ENCODE measurements around the gene DLG2. TPM values are rescaled to one million over a fixed set of nuclear protein-coding genes. Genes with fewer than 3 reads are reported as not detected.
A peak's percentile ranks its signal among the peaks of the same experiment; 100 is the strongest.

The DLG2 gene
- total RNA-seq, 1 experiment from 2014 or later: not detected

GRCh38 chr11:84833488-84834088 is 793.6 kb downstream of the DLG2 start:
- DNase-seq (ENCODE audit: low read depth, low spot score): no peak

DNA sequence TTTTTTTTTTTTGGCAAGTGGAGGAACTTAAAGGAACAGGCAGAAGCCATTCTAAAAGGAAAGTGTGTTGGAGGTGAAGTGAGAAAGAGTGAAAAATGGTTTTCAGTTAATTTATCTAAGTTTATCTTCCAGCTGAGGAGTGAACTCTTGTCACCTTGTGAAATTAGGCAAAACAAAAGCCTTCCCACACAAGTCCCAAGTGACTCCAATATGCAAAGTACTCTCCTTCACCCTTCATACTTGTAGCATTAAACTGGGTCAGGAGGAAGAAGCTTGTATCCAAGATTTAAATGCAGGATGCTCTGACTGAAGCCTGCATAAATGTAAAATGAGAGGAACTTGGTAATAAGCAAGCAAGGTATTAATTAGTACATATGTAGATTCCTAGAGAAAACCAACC is 796.8 kb downstream of the DLG2 start:
- in situ Hi-C loops (cut with HindIII; ENCODE audit: low pct_unique_long_range_greater_than_20kb, low sequenced_read_pairs): no loop called here
- DNase-seq (ENCODE audit: low read depth, low spot score): no peak

More at GRCh38 chr11:84833488-84834088, 793.6 kb downstream of the DLG2 start:
- in situ Hi-C loops (cut with HindIII; ENCODE audit: low pct_unique_long_range_greater_than_20kb, low sequenced_read_pairs): no loop called here

- DNase-seq (ENCODE audit: low read depth, low spot score): no peak
- in situ Hi-C loops (cut with HindIII; ENCODE audit: low pct_unique_long_range_greater_than_20kb, low sequenced_read_pairs): no loop called here
Measured at GRCh38 chr11:84829162-84829561, 798.0 kb downstream of the DLG2 start.

DNA sequence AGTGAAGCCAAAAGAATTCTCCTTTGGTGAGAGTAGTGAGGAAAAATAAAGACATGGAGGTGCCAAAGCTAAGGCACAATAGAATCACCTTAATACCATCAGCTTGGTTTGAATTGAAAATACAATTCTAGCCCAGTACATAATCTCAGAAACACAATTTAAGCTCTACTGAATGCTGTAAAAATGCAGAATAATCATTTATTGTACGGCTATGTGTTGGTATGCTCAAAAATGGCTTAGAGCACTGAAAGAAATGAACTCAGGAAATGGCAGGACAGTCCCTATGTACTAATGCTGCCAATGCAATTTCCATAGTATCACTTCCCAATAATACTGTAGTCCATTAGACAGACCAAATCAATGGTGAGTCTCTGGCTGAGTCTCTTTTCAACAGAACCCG is 798.5 kb downstream of the DLG2 start:
- no peak for DNase-seq (ENCODE audit: low read depth, low spot score)
- in situ Hi-C loops (cut with HindIII; ENCODE audit: low pct_unique_long_range_greater_than_20kb, low sequenced_read_pairs): no loop called here

- in situ Hi-C loops (cut with HindIII; ENCODE audit: low pct_unique_long_range_greater_than_20kb, low sequenced_read_pairs): no loop called here
- DNase-seq (ENCODE audit: low read depth, low spot score): no peak
Measured at GRCh38 chr11:84825106-84825660, 802.0 kb downstream of the DLG2 start.

GRCh38 chr11:84824624-84825023 is 802.5 kb downstream of the DLG2 start:
- DNase-seq (ENCODE audit: low read depth, low spot score): no peak
- in situ Hi-C loops (cut with HindIII; ENCODE audit: low pct_unique_long_range_greater_than_20kb, low sequenced_read_pairs): no loop called here

- DNase-seq (ENCODE audit: low read depth, low spot score): no peak
- in situ Hi-C loops (cut with HindIII; ENCODE audit: low pct_unique_long_range_greater_than_20kb, low sequenced_read_pairs): no loop called here
Measured at GRCh38 chr11:84819537-84819936, 807.6 kb downstream of the DLG2 start.

GRCh38 chr11:84819128-84819527 is 808.0 kb downstream of the DLG2 start:
- DNase-seq (ENCODE audit: low read depth, low spot score): no peak
- in situ Hi-C loops (cut with HindIII; ENCODE audit: low pct_unique_long_range_greater_than_20kb, low sequenced_read_pairs): no loop called here

- in situ Hi-C loops (cut with HindIII; ENCODE audit: low pct_unique_long_range_greater_than_20kb, low sequenced_read_pairs): no loop called here
- DNase-seq (ENCODE audit: low read depth, low spot score): no peak
Measured at GRCh38 chr11:84817998-84818397, 809.1 kb downstream of the DLG2 start.

GRCh38 chr11:84812471-84812969 is 814.6 kb downstream of the DLG2 start:
- in situ Hi-C loops (cut with HindIII; ENCODE audit: low pct_unique_long_range_greater_than_20kb, low sequenced_read_pairs): no loop called here
- no peak for DNase-seq (ENCODE audit: low read depth, low spot score)

DNA sequence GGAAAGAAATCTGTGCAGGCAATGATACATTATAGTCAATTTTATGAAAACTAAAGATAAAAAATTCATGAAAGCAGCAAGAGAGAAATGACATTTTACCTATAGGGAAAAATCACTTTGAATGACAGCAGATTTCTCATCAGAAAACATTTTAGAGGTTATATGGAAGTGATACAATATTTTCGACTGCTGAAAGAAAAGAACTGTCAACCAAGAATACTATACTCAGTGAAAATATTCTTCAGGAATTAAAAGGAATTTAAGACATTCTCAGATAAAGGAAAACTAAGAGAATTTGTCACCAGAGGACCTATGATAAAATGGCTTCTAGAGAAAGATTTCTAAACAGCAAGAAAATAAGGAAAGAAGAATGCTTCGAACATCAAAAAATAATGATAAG is 820.8 kb downstream of the DLG2 start:
- DNase-seq (ENCODE audit: low read depth, low spot score): no peak
- in situ Hi-C loops (cut with HindIII; ENCODE audit: low pct_unique_long_range_greater_than_20kb, low sequenced_read_pairs): no loop called here

GRCh38 chr11:84804041-84804440 is 823.1 kb downstream of the DLG2 start:
- no peak for DNase-seq (ENCODE audit: low read depth, low spot score)
- in situ Hi-C loops (cut with HindIII; ENCODE audit: low pct_unique_long_range_greater_than_20kb, low sequenced_read_pairs): no loop called here

DNA sequence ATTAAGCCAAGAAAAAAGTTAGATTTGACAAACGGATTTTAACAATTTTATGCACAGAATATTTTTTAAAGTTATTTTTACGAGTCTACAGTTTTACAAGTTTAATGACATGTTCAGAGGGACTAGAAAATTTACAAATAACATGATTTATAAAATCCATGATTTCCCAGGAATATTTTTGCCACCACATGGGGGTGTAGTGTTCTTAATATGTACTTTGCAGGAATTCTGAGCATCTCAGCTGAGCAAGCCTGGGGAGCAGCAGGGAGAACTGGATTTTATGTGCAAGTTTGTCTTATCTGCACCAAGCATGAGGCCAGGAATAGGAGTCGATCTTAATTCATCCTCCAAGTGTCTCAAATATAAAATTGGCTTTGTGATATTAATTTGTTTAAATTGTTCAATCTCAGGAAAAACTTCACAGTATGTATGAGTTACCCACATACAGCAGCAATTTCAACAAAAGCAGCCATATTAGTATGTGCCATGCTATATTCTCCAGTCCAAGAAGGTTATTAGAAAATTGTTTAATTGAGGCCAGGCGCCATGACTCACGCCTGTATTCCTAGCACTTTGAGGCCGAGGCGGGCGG is 826.3 kb downstream of the DLG2 start:
- DNase-seq (ENCODE audit: low read depth, low spot score): peak; percentile 42
- in situ Hi-C loops (cut with HindIII; ENCODE audit: low pct_unique_long_range_greater_than_20kb, low sequenced_read_pairs): no loop called here

- in situ Hi-C loops (cut with HindIII; ENCODE audit: low pct_unique_long_range_greater_than_20kb, low sequenced_read_pairs): no loop called here
- no peak for DNase-seq (ENCODE audit: low read depth, low spot score)
Measured at GRCh38 chr11:84799112-84799511, 828.0 kb downstream of the DLG2 start.

- no peak for DNase-seq (ENCODE audit: low read depth, low spot score)
- in situ Hi-C loops (cut with HindIII; ENCODE audit: low pct_unique_long_range_greater_than_20kb, low sequenced_read_pairs): no loop called here
Measured at GRCh38 chr11:84795698-84796097, 831.4 kb downstream of the DLG2 start.

DNA sequence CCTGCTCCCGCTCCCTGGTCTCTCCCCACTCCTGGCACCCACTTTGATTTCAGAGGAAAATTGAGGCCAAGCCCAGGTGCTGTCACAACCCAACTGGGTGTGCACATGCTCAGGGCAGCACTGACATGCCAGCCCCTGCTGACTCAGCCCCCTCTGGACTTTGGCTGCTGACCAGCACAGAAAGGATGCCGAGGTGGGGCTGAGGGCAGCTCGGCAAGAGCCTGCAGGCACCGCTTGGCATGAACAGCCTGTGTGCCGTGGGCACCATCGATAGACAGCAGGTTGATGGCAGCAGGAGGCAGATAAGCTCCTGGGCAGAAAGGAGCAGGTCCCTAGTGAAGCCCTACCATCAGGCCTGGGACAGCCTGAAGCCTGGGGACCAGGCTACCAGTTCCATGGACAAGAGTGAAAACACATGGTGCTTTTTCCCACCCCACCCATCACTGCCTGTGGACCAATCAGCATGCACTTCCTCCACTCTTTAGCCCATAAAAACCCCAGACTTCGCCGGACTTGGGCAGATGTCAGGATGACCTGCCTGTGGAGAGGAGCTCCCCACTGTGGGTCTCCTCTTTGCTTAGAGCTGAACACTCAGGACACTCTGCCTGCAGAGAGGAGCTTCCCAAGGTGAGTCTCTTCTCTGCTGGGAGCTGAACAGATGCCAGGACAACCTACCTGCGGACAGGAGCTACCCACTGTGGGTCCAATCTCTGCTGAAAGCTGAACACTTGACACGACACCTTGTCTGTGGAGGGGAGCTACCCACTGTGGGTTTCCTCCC is 832.3 kb downstream of the DLG2 start:
- no peak for DNase-seq (ENCODE audit: low read depth, low spot score)
- in situ Hi-C loops (cut with HindIII; ENCODE audit: low pct_unique_long_range_greater_than_20kb, low sequenced_read_pairs): no loop called here

DNA sequence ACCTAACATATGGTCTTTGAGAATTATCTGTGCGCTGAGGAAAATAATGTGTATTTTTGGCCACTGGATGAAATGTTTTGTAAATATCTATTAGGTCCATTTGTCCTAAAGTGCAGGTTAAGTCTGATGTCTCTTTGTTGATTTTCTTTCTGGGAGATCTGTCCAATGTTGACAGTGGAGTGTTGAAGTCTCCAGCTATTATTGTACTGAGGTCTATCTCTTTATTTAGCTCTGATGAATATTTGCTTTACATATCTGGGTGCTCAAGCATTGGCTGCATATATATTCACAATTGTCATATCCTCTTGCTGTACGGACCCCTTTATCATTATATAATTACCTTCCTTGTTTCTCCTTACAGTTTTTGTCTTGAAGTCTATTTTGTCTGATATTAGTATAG is 833.8 kb downstream of the DLG2 start:
- in situ Hi-C loops (cut with HindIII; ENCODE audit: low pct_unique_long_range_greater_than_20kb, low sequenced_read_pairs): no loop called here

DNA sequence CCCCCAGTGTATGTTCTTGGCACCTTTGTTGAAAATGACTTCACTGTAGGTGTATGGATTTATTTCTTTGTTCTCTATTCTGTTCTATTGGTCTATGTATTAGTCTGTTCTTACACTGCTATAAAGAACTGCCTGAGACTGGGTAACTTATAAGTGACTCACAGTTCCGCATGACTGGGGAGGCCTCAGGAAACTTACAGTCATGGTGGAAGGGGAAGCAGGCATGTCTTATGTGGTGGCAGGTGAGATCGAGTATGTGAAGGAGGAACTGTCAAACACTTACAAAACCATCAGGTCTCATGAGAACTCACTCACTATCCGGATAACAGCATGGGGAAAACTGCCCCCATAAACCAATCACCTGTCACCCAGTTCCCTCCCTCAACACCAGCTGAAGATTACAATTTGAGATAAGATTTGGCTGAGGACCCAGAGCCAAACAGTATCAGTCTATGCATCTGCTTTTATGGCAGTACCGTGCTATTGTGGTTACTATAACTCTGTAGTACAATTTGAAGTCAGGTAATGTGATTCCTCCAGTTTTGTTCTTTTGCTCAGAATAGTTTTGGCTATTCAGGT is 836.2 kb downstream of the DLG2 start:
- no peak for DNase-seq (ENCODE audit: low read depth, low spot score)
- in situ Hi-C loops (cut with HindIII; ENCODE audit: low pct_unique_long_range_greater_than_20kb, low sequenced_read_pairs): no loop called here

More for the DNA sequence above, 833.8 kb downstream of the DLG2 start:
- DNase-seq (ENCODE audit: low read depth, low spot score): no peak
